Heart left ventricle (tissue), 13 donors: ENCODE results near the gene SLC33A1.

Source experiments
- CTCF ChIP-seq, 12 donors: fragments of 200-600 bp; sonication (generic) in 4 of 12; IDR thresholded peaks; one replicate each; pipeline versions ENCODE4 v1.5.0 to v1.8.0; 2018 to 2022; ENCODE audit warnings: antibody characterized with exemption in 12 of 12, mild to moderate bottlenecking in 5 of 12
- POLR2A ChIP-seq, 2 donors: fragments of 450-650 bp; IDR thresholded peaks; one replicate each; pipeline ENCODE4 v1.6.1; 2017; ENCODE audit warnings: antibody characterized with exemption in 2 of 2, mild to moderate bottlenecking in 2 of 2, moderate library complexity in 2 of 2
- donor health status: ischemic (EF 13 %, LVEDD 7.1; RV severe dilation, severe dysfunction).
- donor health status: DM: no; HTN: yes; CAD: no.
- donor health status: DM: no; HTN: no; CAD: no.
- donor health status: ischemic (EF 25% LVEDD 6.9; RV normal size, moderate dysfunction).
- donor health status: ischemic (EF 25% LVEDD 5.7; RV mildly dilated, moderate dysfunction).
- donor health status: ischemic (EF 35%, LVEDD 5.7; RV mildly dilated, moderate dysfunction).
- donor health status: nonischemic (EF 11% LVEDD 7.7; RV severe dilation, severe dysfunction).
- donor health status: DM: yes; HTN: yes; CAD: no.
- donor health status: PGD.
- donor health status: ischemic (EF 29% LVEDD 5.4; RV normal size, mild dysfunction).
- donor health status: nonischemic (EF 23%, LVEDD 6.1; RV moderate dilation, normal function).

- no peak for TF ChIP-seq CTCF (IDR thresholded peaks at IDR 0.05)
- TF ChIP-seq POLR2A (IDR thresholded peaks at IDR 0.05): no peak
Measured at GRCh38 chr3:155792532-155792931, 61.7 kb downstream of the SLC33A1 start.
